Neural cell (in vitro differentiated cells): ENCODE data around the gene SDK1. TPM values are rescaled to one million over a fixed set of nuclear protein-coding genes. Genes with fewer than 3 reads are reported as not detected.

Source experiments
- H2AFZ ChIP-seq: fragments of 200-600, 300-800 bp; sonication (generic), shearing (Covaris generic); 2 replicates; pipeline ENCODE4 v1.6.0; 2014; ENCODE audit warnings: low read depth, mild to moderate bottlenecking, antibody characterized with exemption, low read length, moderate library complexity
- H3F3A ChIP-seq: fragments of 200-600 bp; shearing (Covaris generic); 2 replicates; pipeline ENCODE4 v1.6.1; 2016; ENCODE audit warnings: mild to moderate bottlenecking, moderate library complexity, mixed read lengths, antibody characterized with exemption, low read length; ENCODE audit not compliant: insufficient read depth, poor library complexity, severe bottlenecking
- H3K27ac ChIP-seq: fragments of 200-600, 300-800 bp; sonication (generic), shearing (Covaris generic); 2 replicates; pipeline ENCODE4 v1.5.1; 2014; ENCODE audit warnings: mild to moderate bottlenecking, low read length, moderate library complexity
- H3K27me3 ChIP-seq: fragments of 300-800, 200-600 bp; sonication (generic), shearing (Covaris generic); 2 replicates; pipeline ENCODE4 v1.6.0; 2014; ENCODE audit warnings: mild to moderate bottlenecking, low read depth, low read length, moderate library complexity; ENCODE audit not compliant: insufficient read depth
- H3K36me3 ChIP-seq: fragments of 300-800, 200-600 bp; sonication (generic), shearing (Covaris generic); 2 replicates; pipeline ENCODE4 v1.5.1; 2014; ENCODE audit warnings: mild to moderate bottlenecking, antibody characterized with exemption, low read length, moderate library complexity; ENCODE audit not compliant: insufficient read depth
- H3K4me2 ChIP-seq: fragments of 300-800, 200-600 bp; sonication (generic), shearing (Covaris generic); 2 replicates; pipeline ENCODE4 v1.6.0; 2014; ENCODE audit warnings: mild to moderate bottlenecking, low read length
- H3K4me3 ChIP-seq: fragments of 300-800, 200-600 bp; sonication (generic), shearing (Covaris generic); 2 replicates; pipeline ENCODE4 v1.5.1; 2014; ENCODE audit warnings: mild to moderate bottlenecking, low read length, moderate library complexity
- H3K79me2 ChIP-seq: fragments of 200-600 bp; shearing (Covaris generic); replicated peaks from 2 replicates; pipeline ENCODE4 v1.6.0; 2014; ENCODE audit warnings: mild to moderate bottlenecking, low read length, moderate library complexity; ENCODE audit not compliant: insufficient read depth
- H3K9ac ChIP-seq: fragments of 300-800, 200-600 bp; sonication (generic), shearing (Covaris generic); 2 replicates; pipeline ENCODE4 v1.6.1; 2016; ENCODE audit warnings: mild to moderate bottlenecking, low read length, mixed read lengths
- H3K9me2 ChIP-seq: fragments of 200-600 bp; shearing (Covaris generic); 2 replicates; pipeline ENCODE4 v1.6.1; 2016; ENCODE audit warnings: mild to moderate bottlenecking, low read length, mixed read lengths; ENCODE audit not compliant: insufficient read depth
- H3K9me3 ChIP-seq: fragments of 200-600, 300-800 bp; sonication (generic), shearing (Covaris generic); 2 replicates; pipeline ENCODE4 v1.6.1; 2016; ENCODE audit warnings: mild to moderate bottlenecking, mixed run types, low read length, moderate library complexity, mixed read lengths
- H4K20me1 ChIP-seq: fragments of 200-600 bp; shearing (Covaris generic); 2 replicates; pipeline ENCODE4 v1.6.1; 2016; ENCODE audit warnings: mild to moderate bottlenecking, mixed run types; ENCODE audit not compliant: insufficient read depth
- CTCF ChIP-seq: fragments of 450-650 bp; IDR thresholded peaks from 2 replicates; pipeline ENCODE4 v1.5.1; 2014; ENCODE audit warnings: antibody characterized with exemption, mild to moderate bottlenecking, moderate library complexity; ENCODE audit not compliant: poor library complexity, severe bottlenecking
- EP300 ChIP-seq: fragments of 450-650 bp; conservative IDR thresholded peaks from 2 replicates; pipeline ENCODE4 v1.6.1; 2014; ENCODE audit warnings: antibody characterized with exemption, mild to moderate bottlenecking, moderate library complexity; ENCODE audit not compliant: poor library complexity, severe bottlenecking
- EZH2 ChIP-seq: fragments of 200-600, 300-800 bp; shearing (Covaris generic), sonication (generic); IDR thresholded peaks from 2 replicates; pipeline ENCODE4 v1.6.1; 2014; ENCODE audit warnings: antibody characterized with exemption, low read length, borderline replicate concordance, mild to moderate bottlenecking; ENCODE audit not compliant: insufficient read depth, poor library complexity, severe bottlenecking
- MXI1 ChIP-seq: fragments of 450-650 bp; conservative IDR thresholded peaks from 2 replicates; pipeline ENCODE4 v1.6.1; 2014; ENCODE audit warnings: antibody characterized with exemption, mild to moderate bottlenecking; ENCODE audit not compliant: poor library complexity, severe bottlenecking
- POLR2AphosphoS5 ChIP-seq: IDR thresholded peaks from 2 replicates; pipeline ENCODE4 v1.6.1; 2012
- RAD21 ChIP-seq: fragments of 450-650 bp; conservative IDR thresholded peaks from 2 replicates; pipeline ENCODE4 v1.6.1; 2014; ENCODE audit warnings: antibody characterized with exemption, mild to moderate bottlenecking, moderate library complexity
- REST ChIP-seq: IDR thresholded peaks from 2 replicates; pipeline ENCODE4 v1.6.1; 2012; ENCODE audit warnings: borderline replicate concordance
- SMC3 ChIP-seq: fragments of 450-650 bp; conservative IDR thresholded peaks from 2 replicates; pipeline ENCODE4 v1.6.1; 2014; ENCODE audit warnings: antibody characterized with exemption, mild to moderate bottlenecking, moderate library complexity; ENCODE audit not compliant: poor library complexity
- TAF1 ChIP-seq: IDR thresholded peaks from 2 replicates; pipeline ENCODE4 v1.6.1; 2012; ENCODE audit warnings: low read depth
- polyA plus RNA-seq: library from polyadenylated mRNA; depleted of rRNA; stranded (reverse); fragments of >200 nt; gene quantifications from 2 replicates; pipeline ENCODE4 v1.2.3, GENCODE V29; 2014

Gene SDK1
- polyA plus RNA-seq, 1 donor from 2014 or later = 2.7 TPM

- Histone ChIP-seq H3K79me2 (no peaks in the 10 kb centered on the region), H3K27ac (no peak overlapping the region)
Measured at GRCh38 chr7:4043988-4044387, 742.9 kb downstream of the SDK1 start.

GRCh38 chr7:4045450-4045849 is 744.4 kb downstream of the SDK1 start:
- H3K9me3 ChIP-seq = no peaks in the 10 kb centered on the region
- H3K9ac ChIP-seq = no peak overlapping the region
- no peaks in the 10 kb centered on the region for H3K79me2 ChIP-seq
- no peaks in the 10 kb centered on the region for H3K36me3 ChIP-seq
- H3K4me2 ChIP-seq = no peak overlapping the region
- no peaks in the 10 kb centered on the region for H3F3A ChIP-seq
- no peak overlapping the region for H2AFZ ChIP-seq
- no peaks in the 10 kb centered on the region for H3K9me2 ChIP-seq
- no peak overlapping the region for H3K27ac ChIP-seq
- no peaks in the 10 kb centered on the region for H3K27me3 ChIP-seq
- H3K4me3 ChIP-seq = no peak overlapping the region
- no peaks in the 10 kb centered on the region for H4K20me1 ChIP-seq
- TF ChIP-seq SMC3 = no peak
- no peak for TF ChIP-seq POLR2AphosphoS5
- TF ChIP-seq RAD21 = no peak
- no peak for TF ChIP-seq CTCF
- TF ChIP-seq REST = no peak
- no peak for TF ChIP-seq MXI1
- TF ChIP-seq TAF1 = no peak

More at GRCh38 chr7:4043988-4044387, 742.9 kb downstream of the SDK1 start:
- H3K4me3 ChIP-seq = no peak overlapping the region
- TF ChIP-seq EP300 (no peak), CTCF (no peak), EZH2 (no peak), TAF1 (no peak), REST (no peak), POLR2AphosphoS5 (no peak), MXI1 (no peak), RAD21 (no peak), SMC3 (no peak)
- H3K9ac ChIP-seq = no peak overlapping the region
- no peaks in the 10 kb centered on the region for H4K20me1 ChIP-seq
- no peaks in the 10 kb centered on the region for H3K36me3 ChIP-seq
- H3K27me3 ChIP-seq = no peaks in the 10 kb centered on the region
- H3F3A ChIP-seq = no peaks in the 10 kb centered on the region
- no peak overlapping the region for H3K4me2 ChIP-seq
- no peak overlapping the region for H2AFZ ChIP-seq
- H3K9me3 ChIP-seq = no peaks in the 10 kb centered on the region
- no peaks in the 10 kb centered on the region for H3K9me2 ChIP-seq
